HepG2 (cell line): Measurements from ENCODE around the gene HMGCS2. TPM values are rescaled to one million over a fixed set of nuclear protein-coding genes. Genes with fewer than 3 reads are reported as not detected.

Source experiments
- GTF3A ChIP-seq: sonication (generic); formaldehyde crosslinking; conservative IDR thresholded peaks from 2 replicates; pipeline ENCODE4 v1.4.0; 2020; ENCODE audit warnings: mild to moderate bottlenecking, missing genetic modification reagents
- HNF4G ChIP-seq, 2 experiments: sonication (generic) in 1 of 2; formaldehyde crosslinking in 1 of 2; IDR thresholded peaks; 2 replicates each; pipeline versions ENCODE4 v1.4.0 to v1.6.1; 2011 to 2020; ENCODE audit warnings: borderline replicate concordance in 2 of 2, low read depth in 2 of 2, mild to moderate bottlenecking in 2 of 2, low read length in 1 of 2, missing genetic modification reagents in 1 of 2, moderate library complexity in 1 of 2
- JARID2 ChIP-seq: sonication (generic); formaldehyde crosslinking; IDR thresholded peaks from 2 replicates; pipeline ENCODE4 v1.8.1; 2023; ENCODE audit warnings: missing genetic modification reagents, inconsistent platforms; ENCODE audit not compliant: insufficient replicate concordance
- MATR3 ChIP-seq: sonication (generic); formaldehyde crosslinking; IDR thresholded peaks from 2 replicates; pipeline ENCODE4 v1.4.0; 2020; ENCODE audit warnings: missing genetic modification reagents
- PHF21A ChIP-seq: sonication (generic); formaldehyde crosslinking; IDR thresholded peaks from 2 replicates; pipeline ENCODE4 v1.5.0; 2020; ENCODE audit warnings: mild to moderate bottlenecking, missing genetic modification reagents
- TARDBP ChIP-seq: sonication (generic); formaldehyde crosslinking; IDR thresholded peaks from 2 replicates; pipeline ENCODE4 v1.8.0; 2022; ENCODE audit warnings: mild to moderate bottlenecking, missing genetic modification reagents
- U2AF2 ChIP-seq: fragments of 200-400 bp; formaldehyde crosslinking; IDR thresholded peaks from 2 replicates; pipeline ENCODE4 v1.6.1; 2017; ENCODE audit warnings: low read depth, mild to moderate bottlenecking, low read length
- ZBTB20 ChIP-seq: sonication (generic); formaldehyde crosslinking; IDR thresholded peaks from 2 replicates; pipeline ENCODE4 v1.8.1; 2023; ENCODE audit warnings: missing genetic modification reagents, low read depth, mild to moderate bottlenecking, borderline replicate concordance
- ZNF205 ChIP-seq: IDR thresholded peaks from 2 replicates; pipeline ENCODE4 v1.6.1; 2018; ENCODE audit warnings: missing biosample characterization, missing genetic modification reagents
- ZNF225 ChIP-seq: sonication (generic); formaldehyde crosslinking; IDR thresholded peaks from 2 replicates; pipeline ENCODE4 v1.4.0; 2020; ENCODE audit warnings: mild to moderate bottlenecking, missing genetic modification reagents
- ZNF274 ChIP-seq: sonication (generic); formaldehyde crosslinking; IDR thresholded peaks from 2 replicates; pipeline ENCODE4 v1.5.1; 2020; ENCODE audit warnings: mild to moderate bottlenecking, missing genetic modification reagents
- ZNF33A ChIP-seq: sonication (generic); formaldehyde crosslinking; IDR thresholded peaks from 2 replicates; pipeline ENCODE4 v1.5.1; 2020; ENCODE audit warnings: missing genetic modification reagents, mild to moderate bottlenecking, moderate library complexity, borderline replicate concordance
- ZNF350 ChIP-seq: sonication (generic); formaldehyde crosslinking; IDR thresholded peaks from 2 replicates; pipeline ENCODE4 v1.4.0; 2020; ENCODE audit warnings: mild to moderate bottlenecking, low read depth, missing genetic modification reagents, borderline replicate concordance
- ZNF432 ChIP-seq: sonication (generic); formaldehyde crosslinking; IDR thresholded peaks from 2 replicates; pipeline ENCODE4 v1.5.0; 2020; ENCODE audit warnings: missing genetic modification reagents, mild to moderate bottlenecking, borderline replicate concordance
- ZNF660 ChIP-seq: sonication (generic); formaldehyde crosslinking; IDR thresholded peaks from 2 replicates; pipeline ENCODE4 v1.5.1; 2020; ENCODE audit warnings: mild to moderate bottlenecking, low read depth, missing genetic modification reagents, borderline replicate concordance
- ZNF724P ChIP-seq: sonication (generic); formaldehyde crosslinking; IDR thresholded peaks from 2 replicates; pipeline ENCODE4 v1.8.0; 2022; ENCODE audit warnings: missing genetic modification reagents, borderline replicate concordance
- ZSCAN21 ChIP-seq: sonication (generic); formaldehyde crosslinking; IDR thresholded peaks from 2 replicates; pipeline ENCODE4 v1.8.0; 2022; ENCODE audit warnings: mild to moderate bottlenecking, missing genetic modification reagents, moderate library complexity, borderline replicate concordance
- ZSCAN31 ChIP-seq: sonication (generic); formaldehyde crosslinking; IDR thresholded peaks from 2 replicates; pipeline ENCODE4 v1.5.0; 2020; ENCODE audit warnings: low read depth, mild to moderate bottlenecking, missing genetic modification reagents
- polyA plus RNA-seq, 8 experiments: library from polyadenylated mRNA; depleted of rRNA in 3 of 8; stranded (reverse) in 7 of 8; unstranded in 1 of 8; fragments of >200 nt; fragmentation: Illumina TruSeq in 4 of 8; extraction: Trizol in 4 of 8; gene quantifications; 2 replicates each; pipeline versions ENCODE4 v1.2.1 to v1.2.3, GENCODE V29; 2011 to 2016; ENCODE audit warnings: low read depth in 4 of 8, missing spikeins in 1 of 8, mixed read lengths in 1 of 8; ENCODE audit not compliant: insufficient read depth in 1 of 8
- total RNA-seq, 5 experiments: library from RNA; depleted of rRNA; stranded (reverse); fragments of >200 nt; fragmentation: Illumina TruSeq; extraction: Trizol; gene quantifications; 2 replicates each; pipeline ENCODE4 v1.2.3, GENCODE V29; 2016; ENCODE audit warnings: low read depth in 1 of 5
- TF ChIP-seq, protein P1 (sequence below): sonication (generic); formaldehyde crosslinking; IDR thresholded peaks from 2 replicates; pipeline ENCODE4 v1.4.0; 2020; ENCODE audit warnings: missing genetic modification reagents
- TF ChIP-seq, protein P2 (sequence below): sonication (generic); formaldehyde crosslinking; IDR thresholded peaks from 2 replicates; pipeline ENCODE4 v1.5.0; 2020; ENCODE audit warnings: mild to moderate bottlenecking, missing genetic modification reagents
- TF ChIP-seq, protein P3 (sequence below): sonication (generic); formaldehyde crosslinking; IDR thresholded peaks from 2 replicates; pipeline ENCODE4 v1.4.0; 2020; ENCODE audit warnings: missing genetic modification reagents, borderline replicate concordance
- TF ChIP-seq, protein P4 (sequence below): sonication (generic); formaldehyde crosslinking; IDR thresholded peaks from 2 replicates; pipeline ENCODE4 v1.8.0; 2022; ENCODE audit warnings: missing genetic modification reagents, mild to moderate bottlenecking, moderate library complexity, borderline replicate concordance

HMGCS2 gene
- total and polyA plus RNA-seq, 2 of the 13 experiments (the other 11 are each of a cell fraction or from before 2014, with no cell fraction given): 0.44 to 1.5 TPM

DNA sequence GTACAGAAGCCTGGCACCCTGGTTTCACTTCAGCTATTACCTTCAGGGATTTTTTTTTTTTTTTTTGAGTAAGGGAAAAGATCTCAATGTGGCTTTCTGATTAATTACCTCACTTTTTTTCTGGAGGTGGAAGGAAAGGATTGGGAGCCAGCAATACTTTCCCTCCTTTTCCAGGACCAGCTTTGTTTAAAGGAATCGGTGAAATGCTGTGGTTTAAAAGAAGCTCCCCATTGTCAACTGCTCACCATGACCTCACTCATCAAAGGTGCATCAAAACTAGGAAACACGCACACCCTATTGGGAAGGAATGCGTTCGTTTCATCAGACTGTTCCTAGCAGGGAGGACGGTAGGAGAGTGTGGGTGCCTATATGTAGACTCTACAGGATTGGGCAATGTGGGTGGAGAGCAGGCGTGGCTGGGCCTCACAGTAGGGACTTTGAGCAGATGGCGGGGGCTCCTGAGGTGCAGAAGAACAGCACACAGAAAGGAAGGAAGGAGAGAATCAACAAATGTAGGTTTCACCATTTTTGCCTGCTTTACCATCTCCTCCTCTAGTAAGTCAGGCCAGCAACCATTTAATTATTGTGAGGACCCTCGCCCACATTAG, 44.0 kb downstream of the HMGCS2 start (continued):
- TF ChIP-seq, protein P1, sequence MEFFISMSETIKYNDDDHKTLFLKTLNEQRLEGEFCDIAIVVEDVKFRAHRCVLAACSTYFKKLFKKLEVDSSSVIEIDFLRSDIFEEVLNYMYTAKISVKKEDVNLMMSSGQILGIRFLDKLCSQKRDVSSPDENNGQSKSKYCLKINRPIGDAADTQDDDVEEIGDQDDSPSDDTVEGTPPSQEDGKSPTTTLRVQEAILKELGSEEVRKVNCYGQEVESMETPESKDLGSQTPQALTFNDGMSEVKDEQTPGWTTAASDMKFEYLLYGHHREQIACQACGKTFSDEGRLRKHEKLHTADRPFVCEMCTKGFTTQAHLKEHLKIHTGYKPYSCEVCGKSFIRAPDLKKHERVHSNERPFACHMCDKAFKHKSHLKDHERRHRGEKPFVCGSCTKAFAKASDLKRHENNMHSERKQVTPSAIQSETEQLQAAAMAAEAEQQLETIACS: no peak
- TF ChIP-seq ZNF225 (CRISPR knock-in tag): no peak
- peak; percentile 84 for TF ChIP-seq ZNF205 (CRISPR knock-in tag)
- TF ChIP-seq ZNF350 (CRISPR knock-in tag): peak; percentile 72; the same call in 1 of the 2 replicates
- no peak for TF ChIP-seq ZSCAN31 (CRISPR knock-in tag)
- TF ChIP-seq PHF21A (CRISPR knock-in tag): peak; percentile 85
- TF ChIP-seq JARID2 (CRISPR knock-in tag): no peak
- no peak for TF ChIP-seq ZSCAN21 (CRISPR knock-in tag)
- TF ChIP-seq ZNF274: no peak
- TF ChIP-seq, protein P2, sequence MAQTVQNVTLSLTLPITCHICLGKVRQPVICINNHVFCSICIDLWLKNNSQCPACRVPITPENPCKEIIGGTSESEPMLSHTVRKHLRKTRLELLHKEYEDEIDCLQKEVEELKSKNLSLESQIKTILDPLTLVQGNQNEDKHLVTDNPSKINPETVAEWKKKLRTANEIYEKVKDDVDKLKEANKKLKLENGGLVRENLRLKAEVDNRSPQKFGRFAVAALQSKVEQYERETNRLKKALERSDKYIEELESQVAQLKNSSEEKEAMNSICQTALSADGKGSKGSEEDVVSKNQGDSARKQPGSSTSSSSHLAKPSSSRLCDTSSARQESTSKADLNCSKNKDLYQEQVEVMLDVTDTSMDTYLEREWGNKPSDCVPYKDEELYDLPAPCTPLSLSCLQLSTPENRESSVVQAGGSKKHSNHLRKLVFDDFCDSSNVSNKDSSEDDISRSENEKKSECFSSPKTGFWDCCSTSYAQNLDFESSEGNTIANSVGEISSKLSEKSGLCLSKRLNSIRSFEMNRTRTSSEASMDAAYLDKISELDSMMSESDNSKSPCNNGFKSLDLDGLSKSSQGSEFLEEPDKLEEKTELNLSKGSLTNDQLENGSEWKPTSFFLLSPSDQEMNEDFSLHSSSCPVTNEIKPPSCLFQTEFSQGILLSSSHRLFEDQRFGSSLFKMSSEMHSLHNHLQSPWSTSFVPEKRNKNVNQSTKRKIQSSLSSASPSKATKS (CRISPR knock-in tag): peak; percentile 28; the same call in 1 of the 2 replicates
- TF ChIP-seq HNF4G (IDR thresholded peaks at IDR 0.05; ENCODE audit: borderline replicate concordance, low read depth, low read length): peak; percentile 90
- TF ChIP-seq HNF4G (CRISPR knock-in tag; IDR thresholded peaks at IDR 0.05; ENCODE audit: borderline replicate concordance, low read depth): peak; percentile 85
- no peak for TF ChIP-seq GTF3A
- peak; percentile 69; the same call in 1 of the 2 replicates for TF ChIP-seq ZNF33A (CRISPR knock-in tag)
- no peak for TF ChIP-seq ZNF432 (CRISPR knock-in tag)
- TF ChIP-seq ZNF724P (CRISPR knock-in tag): peak; percentile 80; the same call in 1 of the 2 replicates
- no peak for TF ChIP-seq U2AF2
- TF ChIP-seq, protein P3, sequence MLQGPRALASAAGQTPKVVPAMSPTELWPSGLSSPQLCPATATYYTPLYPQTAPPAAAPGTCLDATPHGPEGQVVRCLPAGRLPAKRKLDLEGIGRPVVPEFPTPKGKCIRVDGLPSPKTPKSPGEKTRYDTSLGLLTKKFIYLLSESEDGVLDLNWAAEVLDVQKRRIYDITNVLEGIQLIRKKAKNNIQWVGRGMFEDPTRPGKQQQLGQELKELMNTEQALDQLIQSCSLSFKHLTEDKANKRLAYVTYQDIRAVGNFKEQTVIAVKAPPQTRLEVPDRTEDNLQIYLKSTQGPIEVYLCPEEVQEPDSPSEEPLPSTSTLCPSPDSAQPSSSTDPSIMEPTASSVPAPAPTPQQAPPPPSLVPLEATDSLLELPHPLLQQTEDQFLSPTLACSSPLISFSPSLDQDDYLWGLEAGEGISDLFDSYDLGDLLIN (CRISPR knock-in tag): no peak
- TF ChIP-seq TARDBP: peak; percentile 85
- no peak for TF ChIP-seq MATR3 (CRISPR knock-in tag)
- peak; percentile 92 for TF ChIP-seq ZBTB20 (CRISPR knock-in tag)
- no peak for TF ChIP-seq ZNF660 (CRISPR knock-in tag)
- TF ChIP-seq, protein P4, sequence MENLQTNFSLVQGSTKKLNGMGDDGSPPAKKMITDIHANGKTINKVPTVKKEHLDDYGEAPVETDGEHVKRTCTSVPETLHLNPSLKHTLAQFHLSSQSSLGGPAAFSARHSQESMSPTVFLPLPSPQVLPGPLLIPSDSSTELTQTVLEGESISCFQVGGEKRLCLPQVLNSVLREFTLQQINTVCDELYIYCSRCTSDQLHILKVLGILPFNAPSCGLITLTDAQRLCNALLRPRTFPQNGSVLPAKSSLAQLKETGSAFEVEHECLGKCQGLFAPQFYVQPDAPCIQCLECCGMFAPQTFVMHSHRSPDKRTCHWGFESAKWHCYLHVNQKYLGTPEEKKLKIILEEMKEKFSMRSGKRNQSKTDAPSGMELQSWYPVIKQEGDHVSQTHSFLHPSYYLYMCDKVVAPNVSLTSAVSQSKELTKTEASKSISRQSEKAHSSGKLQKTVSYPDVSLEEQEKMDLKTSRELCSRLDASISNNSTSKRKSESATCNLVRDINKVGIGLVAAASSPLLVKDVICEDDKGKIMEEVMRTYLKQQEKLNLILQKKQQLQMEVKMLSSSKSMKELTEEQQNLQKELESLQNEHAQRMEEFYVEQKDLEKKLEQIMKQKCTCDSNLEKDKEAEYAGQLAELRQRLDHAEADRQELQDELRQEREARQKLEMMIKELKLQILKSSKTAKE (CRISPR knock-in tag): peak; percentile 73
